ENCODE measurements around the gene ATAD1. TPM values are rescaled to one million over a fixed set of nuclear protein-coding genes. Genes with fewer than 3 reads are reported as not detected.
"Not testable (repeated sequence)": the region's sequence is repeated elsewhere in the genome, so short reads cannot be mapped to it uniquely, and the experiment has no call there.

Gene ATAD1
- total RNA-seq, 2 donors from 2014 or later, result 9.6 to 16.9 TPM

GRCh38 chr10:87861953-87862678 is 44.1 kb upstream of the ATAD1 start:
- no peaks in the 10 kb centered on the region for H3K9me3 ChIP-seq
- peak overlapping the region; percentile 91 to 99 (median 98) for H3K27ac ChIP-seq
- TF ChIP-seq CTCF (IDR thresholded peaks at IDR 0.05) (peak in 3 of 7 experiments; percentile 8 to 14 (median 13)), POLR2A (IDR thresholded peaks at IDR 0.05) (peak; percentile 29 to 83 (median 78))
- intact Hi-C loops (cut with DNase I), result no loop called here
- no peaks in the 10 kb centered on the region for H3K27me3 ChIP-seq
- ATAC-seq (peak; percentile 88), DNase-seq (peak; percentile 98)
- H3K36me3 ChIP-seq (replicated peaks in 1 of 2; ENCODE audit: insufficient read depth in 1 of 2, low read depth in 2 of 2), result no peaks in the 10 kb centered on the region
- 0% methylated on average over 41 to 57 of the region's 57 CpGs for WGBS, 2 donors
- peaks cover 16% of the 10 kb centered on the region for H3K4me1 ChIP-seq
- H3K4me3 ChIP-seq, result peak overlapping the region; percentile 81 to 83

GRCh38 chr10:87861566-87861952 is 43.5 kb upstream of the ATAD1 start:
- Histone ChIP-seq H3K36me3 (replicated peaks in 1 of 2; ENCODE audit: insufficient read depth in 1 of 2, low read depth in 2 of 2) (no peaks in the 10 kb centered on the region), H3K4me3 (peak overlapping the region; percentile 81 to 83), H3K27ac (peak overlapping the region; percentile 91 to 99 (median 98)), H3K27me3 (no peaks in the 10 kb centered on the region), H3K4me1 (peaks cover 16% of the 10 kb centered on the region), H3K9me3 (no peaks in the 10 kb centered on the region)
- TF ChIP-seq CTCF (IDR thresholded peaks at IDR 0.05), result peak in 4 of 7 experiments; percentile 20 to 45 (median 22)
- no peak for TF ChIP-seq POLR2A (IDR thresholded peaks at IDR 0.05)
- peak; percentile 54 for ATAC-seq
- DNase-seq, result peak; percentile 85 to 94 (median 92)
- WGBS, 2 donors, result 1 to 3% methylated on average over 16 of the region's 16 CpGs
- intact Hi-C loops (cut with DNase I), result no loop called here

DNA sequence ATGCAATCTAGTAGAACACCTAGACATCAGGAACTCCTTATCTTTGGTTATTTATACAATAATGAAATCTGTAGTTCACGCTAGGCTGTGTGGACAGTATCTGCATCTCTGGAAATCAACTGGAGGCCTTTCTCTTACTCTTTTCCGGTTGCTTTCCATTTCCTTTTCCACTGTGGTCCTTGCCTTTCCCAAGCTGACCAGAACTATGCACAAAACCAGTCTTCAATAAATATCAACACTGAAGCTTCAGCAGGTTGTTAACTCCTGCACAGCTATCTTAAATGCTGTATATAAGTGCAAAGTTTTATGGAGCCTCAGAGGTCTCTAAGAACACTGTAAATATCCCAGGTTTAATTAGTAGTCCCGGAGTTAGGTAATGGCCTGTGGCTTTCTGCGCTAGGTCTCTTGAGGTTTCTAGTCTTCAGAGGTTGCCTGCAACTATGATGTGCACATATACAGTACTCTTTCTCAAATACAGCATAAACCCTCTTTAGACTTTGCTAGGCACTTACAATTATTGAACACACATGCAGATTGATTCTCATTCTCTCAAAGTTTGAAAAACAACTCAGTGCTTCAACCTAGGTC is 42.9 kb upstream of the ATAD1 start:
- H3K27ac ChIP-seq, result peak overlapping the region in 3 of 4 donors; percentile 96 to 99 (median 99)
- no peaks in the 10 kb centered on the region for H3K36me3 ChIP-seq (replicated peaks in 1 of 2; ENCODE audit: insufficient read depth in 1 of 2, low read depth in 2 of 2)
- 38 to 43% methylated on average over 4 of the region's 4 CpGs for WGBS, 2 donors
- DNase-seq (no peak), ATAC-seq (no peak)
- no peaks in the 10 kb centered on the region for H3K9me3 ChIP-seq
- no peaks in the 10 kb centered on the region for H3K27me3 ChIP-seq
- peaks cover 16% of the 10 kb centered on the region for H3K4me1 ChIP-seq
- intact Hi-C loops (cut with DNase I), result no loop called here
- H3K4me3 ChIP-seq, result no peak overlapping the region
- TF ChIP-seq POLR2A (IDR thresholded peaks at IDR 0.05) (no peak), CTCF (IDR thresholded peaks at IDR 0.05) (no peak)

- Histone ChIP-seq H3K4me1 (peaks cover 16% of the 10 kb centered on the region), H3K36me3 (replicated peaks in 1 of 2; ENCODE audit: insufficient read depth in 1 of 2, low read depth in 2 of 2) (no peaks in the 10 kb centered on the region), H3K27ac (no peak overlapping the region), H3K27me3 (no peaks in the 10 kb centered on the region), H3K4me3 (no peak overlapping the region), H3K9me3 (no peaks in the 10 kb centered on the region)
- intact Hi-C loops (cut with DNase I), result no loop called here
- peak in 1 of 4 donors; percentile 45 for DNase-seq
- 44 to 53% methylated on average over 3 of the region's 3 CpGs for WGBS, 2 donors
- ATAC-seq, result no peak
- TF ChIP-seq POLR2A (IDR thresholded peaks at IDR 0.05), result no peak
- TF ChIP-seq CTCF (IDR thresholded peaks at IDR 0.05), result peak in 6 of 7 experiments; percentile 9 to 57 (median 46)
These were observed 42.2 kb upstream of the ATAD1 start for GRCh38 chr10:87860156-87860795.

GRCh38 chr10:87855665-87856064 is 37.6 kb upstream of the ATAD1 start:
- H3K4me3 ChIP-seq; H3K9me3 ChIP-seq; H3K36me3 ChIP-seq (replicated peaks in 1 of 2; ENCODE audit: insufficient read depth in 1 of 2, low read depth in 2 of 2); H3K27me3 ChIP-seq; DNase-seq; ATAC-seq; H3K27ac ChIP-seq: not testable (repeated sequence)
- H3K4me1 ChIP-seq, result peaks cover 10% of the 10 kb centered on the region
- WGBS, 2 donors, result 84 to 97% methylated on average over 4 of the region's 4 CpGs
- intact Hi-C loops (cut with DNase I), result loop anchor here (10.0 kb wide), 3 partner anchors 259 to 699 kb away; no protein-coding TSS in a partner anchor

- not testable (repeated sequence) for H3K27ac ChIP-seq; H3K9me3 ChIP-seq; DNase-seq; H3K4me3 ChIP-seq; H3K36me3 ChIP-seq (replicated peaks in 1 of 2; ENCODE audit: insufficient read depth in 1 of 2, low read depth in 2 of 2); ATAC-seq; H3K27me3 ChIP-seq; H3K4me1 ChIP-seq
- WGBS, 2 donors, result 85 to 86% methylated on average over 5 of the region's 5 CpGs
- intact Hi-C loops (cut with DNase I), result loop anchor here (10.0 kb wide), 3 partner anchors 260 to 700 kb away; no protein-coding TSS in a partner anchor
These were observed 37.2 kb upstream of the ATAD1 start for GRCh38 chr10:87855247-87855646.
